PC-3 (cell line): ENCODE measurements around the gene RRAGB. TPM values are rescaled to one million over a fixed set of nuclear protein-coding genes. Genes with fewer than 3 reads are reported as not detected.

Source experiments
- ATAC-seq: fragments of 200-7000 bp; cut with Tn5 transposase; 2 replicates; pipeline ENCODE4 v1.9.1; 2020; ENCODE audit warnings: mild to moderate bottlenecking, moderate library complexity
- BruUV-seq: library from RNA; stranded (reverse); fragments of 400-500 nt; replicated peaks from 2 replicates; lab custom pipeline; 2021; lab: Mats Ljungman, UMichigan
- CTCF ChIA-PET: fragments of 300-600 bp; sonication (Branson Sonifier 250); formaldehyde crosslinking; loops from one replicate; lab custom pipeline; 2022; ENCODE audit warnings: antibody characterized with exemption; lab: Charles Lee
- POLR2A ChIA-PET: fragments of 300-600 bp; sonication (Branson Sonifier 250); formaldehyde crosslinking; loops from one replicate; lab custom pipeline; 2022; ENCODE audit warnings: antibody characterized with exemption; ENCODE audit not compliant: unreplicated experiment; lab: Charles Lee
- DNase-seq: peaks from one replicate; pipeline ENCODE4 v3.0.0-alpha.2; 2015
- H2AFZ ChIP-seq: fragments of 300-600 bp; sonication (generic); 2 replicates; pipeline ENCODE4 v1.6.0; 2016; ENCODE audit warnings: antibody characterized with exemption, low read length
- H3F3A ChIP-seq: fragments of 300-600 bp; sonication (generic); one replicate; pipeline ENCODE4 v1.6.0; 2017; ENCODE audit warnings: antibody characterized with exemption, low read length, control low read depth, mild to moderate bottlenecking; ENCODE audit not compliant: unreplicated experiment
- H3K27ac ChIP-seq: fragments of 300-600 bp; sonication (generic); 2 replicates; pipeline ENCODE4 v1.5.1; 2016; ENCODE audit warnings: mild to moderate bottlenecking, low read length
- H3K27me3 ChIP-seq: fragments of 300-600 bp; sonication (generic); 2 replicates; pipeline ENCODE4 v1.6.1; 2016; ENCODE audit warnings: low read length, mixed read lengths
- H3K36me3 ChIP-seq: fragments of 300-600 bp; sonication (generic); 2 replicates; pipeline ENCODE4 v1.6.1; 2016; ENCODE audit warnings: low read depth, mixed run types, low read length, mixed read lengths
- H3K4me1 ChIP-seq: fragments of 300-600 bp; sonication (generic); 2 replicates; pipeline ENCODE4 v1.5.1; 2016; ENCODE audit warnings: low read length; ENCODE audit not compliant: insufficient read depth
- H3K4me2 ChIP-seq: fragments of 300-600 bp; sonication (generic); 2 replicates; pipeline ENCODE4 v1.6.0; 2016; ENCODE audit warnings: low read length
- H3K4me3 ChIP-seq: fragments of 300-600 bp; sonication (generic); 2 replicates; pipeline ENCODE4 v1.5.1; 2016; ENCODE audit warnings: mild to moderate bottlenecking, low read length, mixed read lengths
- H3K79me2 ChIP-seq: fragments of 300-600 bp; sonication (generic); 2 replicates; pipeline ENCODE4 v1.6.1; 2017; ENCODE audit warnings: low read length, mixed read lengths
- H3K9ac ChIP-seq: fragments of 300-600 bp; sonication (generic); 2 replicates; pipeline ENCODE4 v1.6.0; 2016; ENCODE audit warnings: mild to moderate bottlenecking, low read length
- H3K9me2 ChIP-seq: fragments of 300-600 bp; sonication (generic); replicated peaks from 2 replicates; pipeline ENCODE4 v1.6.1; 2016; ENCODE audit warnings: mixed run types, low read length, mixed read lengths
- H3K9me3 ChIP-seq: fragments of 300-600 bp; sonication (generic); 2 replicates; pipeline ENCODE4 v1.6.1; 2016; ENCODE audit warnings: low read length, mixed read lengths
- H4K20me1 ChIP-seq: fragments of 300-600 bp; sonication (generic); 2 replicates; pipeline ENCODE4 v1.6.1; 2016; ENCODE audit warnings: low read length, mixed read lengths
- CTCF ChIP-seq: fragments of 300-600 bp; sonication (generic); conservative IDR thresholded peaks from 2 replicates; pipeline ENCODE4 v1.5.1; 2017; ENCODE audit warnings: antibody characterized with exemption, low read depth, mild to moderate bottlenecking, low read length
- EZH2 ChIP-seq: fragments of 300-600 bp; sonication (generic); IDR thresholded peaks from one replicate; pipeline ENCODE4 v1.6.1; 2017; ENCODE audit warnings: antibody characterized with exemption, mild to moderate bottlenecking, low read length; ENCODE audit not compliant: unreplicated experiment
- EZH2phosphoT487 ChIP-seq: fragments of 300-600 bp; sonication (generic); IDR thresholded peaks from 2 replicates; pipeline ENCODE4 v1.6.1; 2018; ENCODE audit warnings: mild to moderate bottlenecking, antibody characterized with exemption, low read length, borderline replicate concordance
- intact Hi-C: fragments of 100-400 bp; cut with micrococcal nuclease; formaldehyde crosslinking; loops from 2 replicates; pipeline ENCODE4 v1.9.0; 2023
- total RNA-seq: library from RNA; depleted of rRNA; stranded (reverse); fragments of >200 nt; gene quantifications from 2 replicates; pipeline ENCODE4 v1.2.3, GENCODE V29; 2014; rRNA removed

The RRAGB gene
- total RNA-seq, 1 experiment from 2014 or later: 9.5 TPM

- no peak overlapping the region for H2AFZ ChIP-seq
- no peak overlapping the region for H3K4me2 ChIP-seq
- no peak overlapping the region for H3K4me3 ChIP-seq
- H3K27me3 ChIP-seq: no peaks in the 10 kb centered on the region
- no peaks in the 10 kb centered on the region for H3K9me3 ChIP-seq
- H3K4me1 ChIP-seq: no peaks in the 10 kb centered on the region
- H3K36me3 ChIP-seq: no peaks in the 10 kb centered on the region
- BruUV-seq: no TSS peak
- H3K9me2 ChIP-seq: no peaks in the 10 kb centered on the region
- no peak overlapping the region for H3K27ac ChIP-seq
- H3K79me2 ChIP-seq: no peaks in the 10 kb centered on the region
- H4K20me1 ChIP-seq: no peaks in the 10 kb centered on the region
- intact Hi-C loops: loop anchor here (1.0 kb wide), 1 partner anchor 446 kb away; no protein-coding TSS in a partner anchor
- TF ChIP-seq EZH2phosphoT487 (no peak), CTCF (no peak), EZH2 (no peak)
- ChIA-PET CTCF (interaction anchor here (0.6 kb wide), 1 partner anchor 447 kb away, joined by 3 read pairs; no protein-coding TSS in a partner anchor), POLR2A (no interaction called here)
- ATAC-seq (peak; percentile 33; the same call in 1 of the 2 replicates), DNase-seq (peak; percentile 14)
- no peak overlapping the region for H3K9ac ChIP-seq
- no peaks in the 10 kb centered on the region for H3F3A ChIP-seq
These were observed 84.3 kb downstream of the RRAGB start for GRCh38 chrX:55801811-55802210.

Other genes starting within 250 kb of the RRAGB start
- gene USP51, start 227.9 kb upstream of the RRAGB start, total RNA-seq: 0.22 TPM in 1 of 2 replicates, not detected in the other
- gene FOXR2, start 94.3 kb upstream of the RRAGB start, total RNA-seq: not detected in 2 replicates